GM21423 (cell line): ENCODE measurements around the gene FBXW7.

Experiments used
- ATAC-seq: cut with Tn5 transposase; IDR thresholded peaks from one replicate; pipeline ENCODE4 v1.9.1; 2021; ENCODE audit warnings: mild to moderate bottlenecking, moderate library complexity; ENCODE audit not compliant: unreplicated experiment

FBXW7 gene

GRCh38 chr4:152380919-152381318 lies 155.0 kb downstream of the FBXW7 start:
- ATAC-seq, result no peak

- ATAC-seq, result no peak
Observed at GRCh38 chr4:152380185-152380584, 155.7 kb downstream of the FBXW7 start.

- ATAC-seq, result no peak
Observed at GRCh38 chr4:152374606-152375285, 161.1 kb downstream of the FBXW7 start.

- ATAC-seq, result no peak
Observed at GRCh38 chr4:152374153-152374552, 161.7 kb downstream of the FBXW7 start.

- no peak for ATAC-seq
Observed at GRCh38 chr4:152372444-152372843, 163.4 kb downstream of the FBXW7 start.

GRCh38 chr4:152369902-152370295 lies 166.0 kb downstream of the FBXW7 start:
- no peak for ATAC-seq

- no peak for ATAC-seq
Observed at GRCh38 chr4:152369203-152369901, 166.5 kb downstream of the FBXW7 start.

GRCh38 chr4:152368001-152368400 lies 167.9 kb downstream of the FBXW7 start:
- no peak for ATAC-seq

- ATAC-seq, result no peak
Observed at GRCh38 chr4:152364883-152365282, 171.0 kb downstream of the FBXW7 start.

GRCh38 chr4:152364383-152364782 lies 171.5 kb downstream of the FBXW7 start:
- no peak for ATAC-seq

GRCh38 chr4:152363904-152364303 lies 172.0 kb downstream of the FBXW7 start:
- ATAC-seq, result no peak

GRCh38 chr4:152363086-152363485 lies 172.8 kb downstream of the FBXW7 start:
- no peak for ATAC-seq

GRCh38 chr4:152360045-152360410 lies 175.9 kb downstream of the FBXW7 start:
- no peak for ATAC-seq

- ATAC-seq, result no peak
Observed at GRCh38 chr4:152359208-152360044, 176.5 kb downstream of the FBXW7 start.

- no peak for ATAC-seq
Observed at GRCh38 chr4:152357206-152357605, 178.7 kb downstream of the FBXW7 start.

- no peak for ATAC-seq
Observed at GRCh38 chr4:152356428-152357034, 179.4 kb downstream of the FBXW7 start.

GRCh38 chr4:152352622-152353116 lies 183.2 kb downstream of the FBXW7 start:
- ATAC-seq, result peak; percentile 68

GRCh38 chr4:152352215-152352614 lies 183.7 kb downstream of the FBXW7 start:
- ATAC-seq, result peak; percentile 4

GRCh38 chr4:152351080-152351479 lies 184.8 kb downstream of the FBXW7 start:
- no peak for ATAC-seq

- ATAC-seq, result no peak
Observed at GRCh38 chr4:152348670-152349069, 187.2 kb downstream of the FBXW7 start.

GRCh38 chr4:152346979-152347378 lies 188.9 kb downstream of the FBXW7 start:
- no peak for ATAC-seq
